ENCODE data around the gene ARL4C.
A peak's percentile ranks its signal among the peaks of the same experiment; 100 is the strongest.

Gene ARL4C

DNA sequence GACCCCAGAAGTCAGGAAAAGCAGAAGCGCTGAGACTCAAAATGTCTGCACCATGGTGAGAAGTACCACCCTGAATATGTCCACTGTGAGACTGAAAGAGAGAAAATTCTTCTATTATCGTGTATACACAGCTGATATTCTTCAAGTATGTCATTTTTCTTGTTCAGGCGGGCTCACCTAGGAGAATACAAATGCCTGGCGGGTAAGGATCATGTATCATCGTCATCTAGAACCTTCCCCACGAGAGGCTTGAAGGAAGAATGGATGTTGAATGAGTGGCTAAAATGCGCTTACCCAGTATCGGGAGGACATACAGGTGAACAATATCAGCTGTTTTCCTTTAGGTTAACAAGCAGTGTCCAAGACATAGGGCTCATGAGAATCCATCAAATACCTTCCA is 21.1 kb upstream of the ARL4C start:
- DNase-seq = no peak
- Mint-ChIP-seq H3K27me3 (no peaks in the 10 kb centered on the region), H3K4me3 (no peak overlapping the region), H3K36me3 (ENCODE audit: insufficient read depth) (no peaks in the 10 kb centered on the region), H3K4me1 (ENCODE audit: low read depth in 2 of 2) (no peaks in the 10 kb centered on the region), H3K9me3 (no peaks in the 10 kb centered on the region), H3K27ac (peak overlapping the region in 1 of 2 donors; percentile 41)
- ATAC-seq (replicated peaks) = no peak

GRCh38 chr2:234514873-234515638 is 18.2 kb upstream of the ARL4C start:
- DNase-seq (no peak), ATAC-seq (replicated peaks) (peak; percentile 8)
- Mint-ChIP-seq H3K4me1 (ENCODE audit: low read depth in 2 of 2) (no peaks in the 10 kb centered on the region), H3K36me3 (ENCODE audit: insufficient read depth) (no peaks in the 10 kb centered on the region), H3K4me3 (no peak overlapping the region), H3K27ac (no peak overlapping the region), H3K27me3 (no peaks in the 10 kb centered on the region), H3K9me3 (no peaks in the 10 kb centered on the region)

DNA sequence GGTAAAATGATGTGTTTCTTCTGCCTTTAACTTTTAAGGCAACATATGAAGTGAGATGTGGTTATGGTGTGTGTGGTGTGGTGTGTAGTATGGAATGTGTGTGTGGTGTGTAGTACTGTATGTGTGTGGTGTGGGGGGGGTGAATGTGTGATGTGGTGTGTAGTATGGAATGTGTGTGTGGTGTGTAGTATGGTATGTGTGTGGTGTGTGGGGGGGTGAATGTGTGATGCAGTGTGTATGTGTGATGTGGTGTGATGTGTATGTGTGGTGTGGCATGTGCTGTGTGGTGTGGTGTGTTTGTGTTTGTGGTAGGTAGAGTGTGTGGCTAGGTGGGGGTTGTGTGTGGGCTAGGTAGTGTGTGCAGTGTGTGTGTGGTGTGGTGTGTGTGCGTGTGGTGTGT is 17.2 kb upstream of the ARL4C start:
- no peak overlapping the region for H3K4me3 Mint-ChIP-seq
- H3K27ac Mint-ChIP-seq = no peak overlapping the region
- DNase-seq (no peak), ATAC-seq (replicated peaks) (no peak)
- H3K4me1 Mint-ChIP-seq (ENCODE audit: low read depth in 2 of 2) = no peaks in the 10 kb centered on the region
- no peaks in the 10 kb centered on the region for H3K27me3 Mint-ChIP-seq
- no peaks in the 10 kb centered on the region for H3K9me3 Mint-ChIP-seq
- H3K36me3 Mint-ChIP-seq (ENCODE audit: insufficient read depth) = no peaks in the 10 kb centered on the region

DNA sequence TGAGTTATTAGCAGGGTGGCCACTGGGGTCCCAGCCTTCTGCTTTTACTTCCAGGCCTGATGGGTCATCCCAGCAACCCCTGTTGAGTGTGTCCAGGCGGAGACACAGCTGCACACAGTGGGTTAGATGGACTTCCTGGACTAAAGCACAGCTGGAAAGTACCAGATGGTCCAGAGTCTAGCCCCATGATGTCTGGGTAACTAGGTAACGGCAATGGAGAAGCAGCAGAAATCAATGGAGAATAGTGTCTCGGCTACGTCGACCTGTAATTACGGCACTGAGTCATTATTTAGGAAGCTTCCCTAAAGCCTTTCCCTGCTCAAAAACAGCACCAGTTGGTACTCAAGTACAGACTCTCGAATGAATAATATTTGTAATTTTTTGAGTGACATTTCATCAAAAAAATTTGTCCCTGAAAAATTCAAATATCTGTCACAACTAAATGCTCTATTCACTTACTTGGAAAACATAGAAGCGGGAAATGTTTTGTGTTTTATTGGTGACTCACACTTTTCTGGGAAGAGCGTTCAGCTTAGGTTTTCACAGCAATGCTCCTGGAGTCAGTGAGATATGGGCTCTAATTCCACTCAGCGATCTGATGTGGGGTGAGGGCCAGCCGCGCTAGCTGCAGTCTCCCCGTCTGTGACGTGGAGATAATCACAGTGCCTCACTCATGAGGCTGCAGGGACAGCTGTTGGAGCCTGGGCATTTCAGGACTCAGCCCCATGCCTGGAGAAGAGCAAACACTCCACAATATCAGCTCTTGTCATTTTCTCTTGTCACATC is 16.2 kb upstream of the ARL4C start:
- H3K27ac Mint-ChIP-seq = no peak overlapping the region
- H3K27me3 Mint-ChIP-seq = no peaks in the 10 kb centered on the region
- H3K4me1 Mint-ChIP-seq (ENCODE audit: low read depth in 2 of 2) = no peaks in the 10 kb centered on the region
- H3K4me3 Mint-ChIP-seq = no peak overlapping the region
- DNase-seq = no peak
- no peak for ATAC-seq (replicated peaks)
- H3K36me3 Mint-ChIP-seq (ENCODE audit: insufficient read depth) = no peaks in the 10 kb centered on the region
- H3K9me3 Mint-ChIP-seq = no peaks in the 10 kb centered on the region

GRCh38 chr2:234502919-234503285 is 6.0 kb upstream of the ARL4C start:
- ATAC-seq (replicated peaks) = no peak
- Mint-ChIP-seq H3K4me1 (ENCODE audit: low read depth in 2 of 2) (peaks cover 24 to 27% of the 10 kb centered on the region in 2 donors), H3K9me3 (no peaks in the 10 kb centered on the region), H3K27me3 (peaks cover 0 to 9% of the 10 kb centered on the region in 2 donors), H3K36me3 (ENCODE audit: insufficient read depth) (peaks cover 15% of the 10 kb centered on the region), H3K27ac (peak overlapping the region in 1 of 2 donors; percentile 36), H3K4me3 (no peak overlapping the region)
- no peak for DNase-seq

GRCh38 chr2:234502285-234502918 is 5.5 kb upstream of the ARL4C start:
- no peak for DNase-seq
- peak overlapping the region in 1 of 2 donors; percentile 36 for H3K27ac Mint-ChIP-seq
- no peak overlapping the region for H3K4me3 Mint-ChIP-seq
- peaks cover 27 to 29% of the 10 kb centered on the region in 2 donors for H3K4me1 Mint-ChIP-seq (ENCODE audit: low read depth in 2 of 2)
- peaks cover 0 to 9% of the 10 kb centered on the region in 2 donors for H3K27me3 Mint-ChIP-seq
- ATAC-seq (replicated peaks) = no peak
- no peaks in the 10 kb centered on the region for H3K9me3 Mint-ChIP-seq
- H3K36me3 Mint-ChIP-seq (ENCODE audit: insufficient read depth) = peaks cover 20% of the 10 kb centered on the region

DNA sequence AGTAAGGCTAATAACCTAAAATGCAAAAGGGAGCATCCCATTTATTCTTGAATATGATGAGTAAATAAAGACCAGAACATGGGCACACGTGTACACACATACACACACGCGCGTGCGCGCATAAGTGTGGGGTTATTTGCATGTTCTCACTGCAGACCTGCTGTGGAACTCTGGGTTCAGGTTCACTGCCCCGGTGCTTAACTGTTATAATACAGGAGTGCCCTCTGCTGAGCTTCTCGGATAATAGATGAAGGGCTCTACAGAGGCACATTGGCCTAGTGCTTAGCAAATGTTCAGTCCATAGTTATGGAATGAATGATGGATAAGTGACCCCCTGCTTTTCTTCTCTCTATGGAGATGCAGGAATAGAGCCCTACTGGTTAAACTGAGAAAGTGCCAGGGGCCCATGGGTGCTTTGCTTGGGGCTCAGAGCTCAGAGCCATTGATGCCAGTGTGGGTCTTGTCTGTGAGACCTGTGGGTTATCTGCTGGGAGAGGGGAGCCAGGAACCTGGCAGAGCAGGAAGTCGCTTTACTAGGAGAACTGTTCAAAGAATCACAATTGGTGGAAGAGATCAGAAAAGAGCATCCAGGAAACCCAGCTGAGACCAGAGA is 3.6 kb upstream of the ARL4C start:
- Mint-ChIP-seq H3K36me3 (ENCODE audit: insufficient read depth) (peaks cover 38% of the 10 kb centered on the region), H3K27ac (peak overlapping the region; percentile 99 to 100), H3K9me3 (no peaks in the 10 kb centered on the region), H3K4me3 (peak overlapping the region; percentile 38 to 100), H3K4me1 (ENCODE audit: low read depth in 2 of 2) (peaks cover 29 to 34% of the 10 kb centered on the region in 2 donors), H3K27me3 (peaks cover 0 to 9% of the 10 kb centered on the region in 2 donors)
- DNase-seq (peak; percentile 57 to 70 (median 68)), ATAC-seq (replicated peaks) (peak; percentile 41)

- peaks cover 0 to 5% of the 10 kb centered on the region in 2 donors for H3K27me3 Mint-ChIP-seq
- H3K4me3 Mint-ChIP-seq = peak overlapping the region; percentile 84 to 100
- ATAC-seq (replicated peaks) = no peak
- peaks cover 37 to 40% of the 10 kb centered on the region in 2 donors for H3K4me1 Mint-ChIP-seq (ENCODE audit: low read depth in 2 of 2)
- no peaks in the 10 kb centered on the region for H3K9me3 Mint-ChIP-seq
- H3K27ac Mint-ChIP-seq = peak overlapping the region; percentile 99 to 100
- peaks cover 66% of the 10 kb centered on the region for H3K36me3 Mint-ChIP-seq (ENCODE audit: insufficient read depth)
- DNase-seq = no peak
Observed at GRCh38 chr2:234497594-234498235, 834 bp upstream of the ARL4C start.

GRCh38 chr2:234496055-234496834 is 636 bp downstream of the ARL4C start:
- H3K27me3 Mint-ChIP-seq = no peaks in the 10 kb centered on the region
- peaks cover 80% of the 10 kb centered on the region for H3K36me3 Mint-ChIP-seq (ENCODE audit: insufficient read depth)
- peak; percentile 49 to 56 (median 50) for DNase-seq
- peak overlapping the region; percentile 99 to 100 for H3K27ac Mint-ChIP-seq
- H3K4me3 Mint-ChIP-seq = peak overlapping the region; percentile 95 to 100
- H3K9me3 Mint-ChIP-seq = no peaks in the 10 kb centered on the region
- peak; percentile 39 for ATAC-seq (replicated peaks)
- peaks cover 47 to 49% of the 10 kb centered on the region in 2 donors for H3K4me1 Mint-ChIP-seq (ENCODE audit: low read depth in 2 of 2)

- H3K27me3 Mint-ChIP-seq = no peaks in the 10 kb centered on the region
- DNase-seq (no peak), ATAC-seq (replicated peaks) (no peak)
- peak overlapping the region; percentile 99 to 100 for H3K27ac Mint-ChIP-seq
- H3K4me3 Mint-ChIP-seq = peak overlapping the region; percentile 95 to 100
- H3K36me3 Mint-ChIP-seq (ENCODE audit: insufficient read depth) = peaks cover 87% of the 10 kb centered on the region
- peaks cover 48 to 49% of the 10 kb centered on the region in 2 donors for H3K4me1 Mint-ChIP-seq (ENCODE audit: low read depth in 2 of 2)
- H3K9me3 Mint-ChIP-seq = no peaks in the 10 kb centered on the region
Observed at GRCh38 chr2:234495251-234496054, 1.4 kb downstream of the ARL4C start.

DNA sequence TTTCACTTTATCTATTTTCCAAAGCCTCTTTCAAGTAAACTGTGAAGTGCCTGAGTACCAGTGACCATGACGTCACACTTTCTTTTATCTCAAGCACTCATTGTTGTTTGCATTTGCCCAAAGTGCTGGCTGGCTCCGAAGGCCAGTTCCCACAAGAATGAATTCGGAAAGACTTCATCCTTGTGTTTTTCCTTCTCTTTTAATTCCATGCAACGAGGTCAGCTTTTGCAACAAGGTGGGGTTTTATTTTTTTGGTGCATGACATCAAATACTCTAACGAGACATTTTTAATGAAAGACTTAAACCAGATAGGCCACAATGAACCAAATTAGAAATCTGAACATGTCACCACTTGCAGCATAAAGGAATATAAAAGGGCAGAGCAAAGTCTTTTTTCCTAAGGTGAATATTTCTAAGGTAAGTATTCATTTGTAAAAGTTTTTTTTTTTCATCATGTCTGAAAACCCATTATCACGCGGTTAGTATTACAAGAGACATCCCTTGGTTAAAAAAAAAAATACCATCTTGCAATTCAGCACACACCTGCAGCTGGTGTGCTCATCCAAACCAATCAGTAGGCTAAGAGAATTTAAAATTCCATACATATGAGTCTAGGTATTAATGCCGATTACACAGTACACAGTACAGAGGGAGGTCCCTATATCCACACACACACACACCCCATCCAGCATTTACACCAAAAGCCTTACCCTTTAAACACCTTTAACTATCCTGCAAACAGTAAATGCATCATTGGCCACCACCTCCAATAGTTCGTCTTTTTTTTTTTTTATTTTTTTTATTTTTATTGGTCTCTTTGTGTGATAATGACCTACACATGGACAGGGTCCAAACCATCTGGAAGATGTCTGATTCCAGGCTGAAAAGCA is 2.3 kb downstream of the ARL4C start:
- Mint-ChIP-seq H3K36me3 (ENCODE audit: insufficient read depth) (peaks cover 96% of the 10 kb centered on the region), H3K27me3 (no peaks in the 10 kb centered on the region), H3K4me1 (ENCODE audit: low read depth in 2 of 2) (peaks cover 48 to 50% of the 10 kb centered on the region in 2 donors), H3K9me3 (no peaks in the 10 kb centered on the region), H3K27ac (peak overlapping the region; percentile 99 to 100), H3K4me3 (peak overlapping the region; percentile 95 to 100)
- ATAC-seq (replicated peaks) (peak; percentile 18), DNase-seq (peak in 1 of 3 experiments; percentile 36)

Measured in effector memory CD8-positive, alpha-beta T cell (primary cell).